ENCODE measurements around the gene IGF1. TPM values are rescaled to one million over a fixed set of nuclear protein-coding genes. Genes with fewer than 3 reads are reported as not detected.

Gene IGF1
- total and polyA plus RNA-seq, 9 of the 15 experiments (the other 6 are each of a cell fraction or from before 2014, with no cell fraction given) = 3.7 to 13.9 (median 4.5) TPM

DNA sequence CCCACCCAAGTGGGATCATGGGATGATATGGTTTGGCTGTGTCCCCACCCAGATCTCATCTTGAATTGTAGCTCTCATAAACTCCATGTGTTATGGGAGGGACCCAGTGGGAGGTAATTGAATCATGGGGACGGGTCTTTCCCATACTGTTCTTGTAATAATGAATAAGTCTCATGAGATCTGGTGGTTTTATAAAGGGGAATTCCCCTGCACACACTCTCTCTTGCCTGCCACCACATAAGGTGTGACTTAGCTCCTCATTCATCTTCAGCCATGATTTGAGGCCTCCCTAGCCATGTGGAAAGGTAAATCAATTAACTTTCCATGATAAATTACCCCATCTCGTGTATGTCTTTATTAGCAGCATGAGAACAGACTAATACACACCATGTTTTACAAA is 109.2 kb downstream of the IGF1 start:
- no peak for ATAC-seq
- intact Hi-C loops (cut with micrococcal nuclease) = no loop called here
- TF ChIP-seq, protein P1, sequence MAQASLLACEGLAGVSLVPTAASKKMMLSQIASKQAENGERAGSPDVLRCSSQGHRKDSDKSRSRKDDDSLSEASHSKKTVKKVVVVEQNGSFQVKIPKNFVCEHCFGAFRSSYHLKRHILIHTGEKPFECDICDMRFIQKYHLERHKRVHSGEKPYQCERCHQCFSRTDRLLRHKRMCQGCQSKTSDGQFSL (CRISPR knock-in tag; IDR thresholded peaks at IDR 0.05) = no peak
- TF ChIP-seq, protein P1 (tag; IDR thresholded peaks at IDR 0.05) = no peak
- TF ChIP-seq RFX7 (CRISPR knock-in tag; IDR thresholded peaks at IDR 0.05) (no peak), NFIX (CRISPR knock-in tag; IDR thresholded peaks at IDR 0.05; ENCODE audit: low read depth) (no peak), HOXB6 (CRISPR knock-in tag; IDR thresholded peaks at IDR 0.05; ENCODE audit: borderline replicate concordance) (no peak), ZNF12 (CRISPR knock-in tag; IDR thresholded peaks at IDR 0.05) (no peak), ILF3 (IDR thresholded peaks at IDR 0.05; ENCODE audit: borderline replicate concordance) (no peak), RNF2 (IDR thresholded peaks at IDR 0.05) (no peak), PHB2 (IDR thresholded peaks at IDR 0.05; ENCODE audit: low read depth) (no peak)
- TF ChIP-seq, protein P2, sequence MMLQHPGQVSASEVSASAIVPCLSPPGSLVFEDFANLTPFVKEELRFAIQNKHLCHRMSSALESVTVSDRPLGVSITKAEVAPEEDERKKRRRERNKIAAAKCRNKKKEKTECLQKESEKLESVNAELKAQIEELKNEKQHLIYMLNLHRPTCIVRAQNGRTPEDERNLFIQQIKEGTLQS (IDR thresholded peaks at IDR 0.05) = no peak
- TF ChIP-seq, protein P2 (CRISPR knock-in tag; conservative IDR thresholded peaks at IDR 0.05) = no peak
- TF ChIP-seq, protein P3, sequence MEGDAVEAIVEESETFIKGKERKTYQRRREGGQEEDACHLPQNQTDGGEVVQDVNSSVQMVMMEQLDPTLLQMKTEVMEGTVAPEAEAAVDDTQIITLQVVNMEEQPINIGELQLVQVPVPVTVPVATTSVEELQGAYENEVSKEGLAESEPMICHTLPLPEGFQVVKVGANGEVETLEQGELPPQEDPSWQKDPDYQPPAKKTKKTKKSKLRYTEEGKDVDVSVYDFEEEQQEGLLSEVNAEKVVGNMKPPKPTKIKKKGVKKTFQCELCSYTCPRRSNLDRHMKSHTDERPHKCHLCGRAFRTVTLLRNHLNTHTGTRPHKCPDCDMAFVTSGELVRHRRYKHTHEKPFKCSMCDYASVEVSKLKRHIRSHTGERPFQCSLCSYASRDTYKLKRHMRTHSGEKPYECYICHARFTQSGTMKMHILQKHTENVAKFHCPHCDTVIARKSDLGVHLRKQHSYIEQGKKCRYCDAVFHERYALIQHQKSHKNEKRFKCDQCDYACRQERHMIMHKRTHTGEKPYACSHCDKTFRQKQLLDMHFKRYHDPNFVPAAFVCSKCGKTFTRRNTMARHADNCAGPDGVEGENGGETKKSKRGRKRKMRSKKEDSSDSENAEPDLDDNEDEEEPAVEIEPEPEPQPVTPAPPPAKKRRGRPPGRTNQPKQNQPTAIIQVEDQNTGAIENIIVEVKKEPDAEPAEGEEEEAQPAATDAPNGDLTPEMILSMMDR (IDR thresholded peaks at IDR 0.05 in 2 of 3, conservative IDR thresholded peaks at IDR 0.05 in 1 of 3; ENCODE audit: insufficient read depth in 2 of 3, low read depth in 1 of 3, low read length in 3 of 3) = no peak

More for the DNA sequence above, 109.2 kb downstream of the IGF1 start:
- Histone ChIP-seq H3K9me3 (replicated peaks; ENCODE audit: control insufficient read depth, insufficient read depth, low read depth, low read length) (no peaks in the 10 kb centered on the region; the same call in 1 of the 2 replicates), H3K4me3 (no peak overlapping the region), H3K9me1 (ENCODE audit: control insufficient read depth, insufficient read depth, low read length) (no peaks in the 10 kb centered on the region), H2AFZ (ENCODE audit: low read depth, low read length) (no peak overlapping the region), H3K27me3 (ENCODE audit: control insufficient read depth in 2 of 2, insufficient read depth in 2 of 2, low read length in 2 of 2) (no peaks in the 10 kb centered on the region), H3K79me2 (ENCODE audit: control insufficient read depth, insufficient read depth, low read length) (no peaks in the 10 kb centered on the region), H3K27ac (ENCODE audit: extremely low read depth, low read depth, low read length) (no peak overlapping the region), H3K4me1 (replicated peaks in 1 of 2; ENCODE audit: control insufficient read depth in 2 of 2, insufficient read depth in 2 of 2, low read length in 2 of 2) (peaks cover 2 to 8% of the 10 kb centered on the region in 2 experiments; a peak in 3 of 5 replicates), H4K20me1 (replicated peaks; ENCODE audit: control insufficient read depth, insufficient read depth, low read length) (no peaks in the 10 kb centered on the region), H3K36me3 (ENCODE audit: control insufficient read depth, insufficient read depth, low read length) (no peaks in the 10 kb centered on the region), H3K9ac (ENCODE audit: insufficient read depth in 1 of 2, low read depth in 2 of 2, low read length in 2 of 2) (no peak overlapping the region), H3K4me2 (ENCODE audit: insufficient read depth, low read length) (no peak overlapping the region)
- POLR2A ChIA-PET = no interaction called here
- no TSS peak for BruUV-seq (replicated peaks)
- DNase-seq (ENCODE audit: extremely low read depth in 1 of 4, low spot score in 3 of 4) (no peak), FAIRE-seq (no peak)
- 17% methylated on average over 2 of the region's 2 CpGs for WGBS (ENCODE audit: insufficient coverage, low coverage, missing lambda C conversion rate)
- in situ Hi-C loops (cut with MboI) = no loop called here
- CTCF ChIA-PET (ENCODE audit: low intra/inter-chr PET ratio) = no interaction called here

All from K562 (cell line).